Kidney epithelial cell (primary cell): ENCODE measurements around the gene MBP. TPM values are rescaled to one million over a fixed set of nuclear protein-coding genes. Genes with fewer than 3 reads are reported as not detected.

Source experiments
- DNase-seq: peaks from one replicate; pipeline ENCODE4 v3.0.0-alpha.2; 2010; ENCODE audit warnings: low read depth
- H3K27me3 ChIP-seq: 2 replicates; pipeline ENCODE4 v1.6.0; 2011; ENCODE audit warnings: low read length; ENCODE audit not compliant: control insufficient read depth, insufficient read depth
- H3K36me3 ChIP-seq: 2 replicates; pipeline ENCODE4 v1.5.1; 2011; ENCODE audit warnings: low read length; ENCODE audit not compliant: control insufficient read depth, insufficient read depth
- H3K4me3 ChIP-seq: 2 replicates; pipeline ENCODE4 v1.5.1; 2011; ENCODE audit warnings: low read depth, mild to moderate bottlenecking, control low read depth, low read length
- CTCF ChIP-seq: IDR thresholded peaks from 2 replicates; pipeline ENCODE4 v1.5.1; 2011; ENCODE audit warnings: mild to moderate bottlenecking, moderate library complexity, low read length, control low read depth, inconsistent platforms; ENCODE audit not compliant: insufficient read depth, poor library complexity, severe bottlenecking
- total RNA-seq: library from RNA; depleted of rRNA; stranded (reverse); fragments of >200 nt; gene quantifications from 2 replicates; pipeline ENCODE4 v1.2.3, GENCODE V29; 2015

Gene MBP
- total RNA-seq, 1 donor from 2014 or later: 29.1 TPM

- no peak for TF ChIP-seq CTCF
- no peaks in the 10 kb centered on the region for H3K27me3 ChIP-seq
- H3K36me3 ChIP-seq: no peaks in the 10 kb centered on the region
- DNase-seq: no peak
- no peak overlapping the region for H3K4me3 ChIP-seq
These were observed 7.4 kb upstream of the MBP start for GRCh38 chr18:77140030-77140429.

GRCh38 chr18:77139619-77140018, 7.0 kb upstream of the MBP start:
- Histone ChIP-seq H3K27me3 (no peaks in the 10 kb centered on the region), H3K36me3 (no peaks in the 10 kb centered on the region), H3K4me3 (no peak overlapping the region)
- no peak for TF ChIP-seq CTCF
- no peak for DNase-seq

DNA sequence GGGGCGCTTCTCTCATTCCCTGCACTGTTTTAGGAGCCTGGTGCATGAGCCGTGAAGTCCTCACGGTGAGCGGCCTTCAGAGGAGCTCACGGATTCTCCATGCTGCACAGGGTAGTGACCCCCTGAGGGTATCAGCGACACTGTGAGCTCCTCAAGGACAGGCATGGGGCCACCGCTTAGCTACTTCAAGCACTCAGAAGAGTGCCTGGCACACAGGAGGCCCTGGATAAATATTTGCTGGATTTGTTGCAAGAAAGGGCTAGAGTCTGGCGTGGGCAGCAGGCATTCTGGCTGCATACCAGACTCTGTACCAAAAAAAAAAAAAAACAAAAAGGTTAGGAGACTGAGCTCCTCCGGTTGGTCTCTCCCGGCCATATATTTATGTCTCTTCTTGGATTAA, 5.7 kb upstream of the MBP start:
- H3K36me3 ChIP-seq: no peaks in the 10 kb centered on the region
- no peak overlapping the region for H3K4me3 ChIP-seq
- H3K27me3 ChIP-seq: no peaks in the 10 kb centered on the region
- no peak for TF ChIP-seq CTCF
- DNase-seq: no peak

DNA sequence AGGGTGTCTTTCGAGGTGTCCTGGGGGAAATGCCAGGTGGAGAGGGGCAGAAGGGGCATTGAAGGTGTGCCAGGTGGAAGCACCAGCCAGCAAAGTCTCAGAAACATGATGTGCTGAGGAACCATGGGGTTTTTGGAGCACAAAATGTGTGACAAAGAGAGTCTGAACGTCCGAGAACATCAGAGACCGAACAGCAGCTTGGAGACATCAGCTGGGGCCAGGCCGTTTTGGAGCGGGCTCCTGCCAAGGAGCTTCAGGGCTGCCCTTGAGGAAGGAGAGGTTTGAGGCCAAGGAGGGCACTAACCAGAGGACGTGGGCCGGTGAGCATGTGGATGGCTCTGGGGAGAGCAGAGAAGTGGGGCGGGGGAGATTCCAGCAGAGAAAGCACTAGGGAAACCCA, 5.3 kb upstream of the MBP start:
- H3K36me3 ChIP-seq: no peaks in the 10 kb centered on the region
- no peak for DNase-seq
- TF ChIP-seq CTCF: no peak
- no peaks in the 10 kb centered on the region for H3K27me3 ChIP-seq
- no peak overlapping the region for H3K4me3 ChIP-seq

DNA sequence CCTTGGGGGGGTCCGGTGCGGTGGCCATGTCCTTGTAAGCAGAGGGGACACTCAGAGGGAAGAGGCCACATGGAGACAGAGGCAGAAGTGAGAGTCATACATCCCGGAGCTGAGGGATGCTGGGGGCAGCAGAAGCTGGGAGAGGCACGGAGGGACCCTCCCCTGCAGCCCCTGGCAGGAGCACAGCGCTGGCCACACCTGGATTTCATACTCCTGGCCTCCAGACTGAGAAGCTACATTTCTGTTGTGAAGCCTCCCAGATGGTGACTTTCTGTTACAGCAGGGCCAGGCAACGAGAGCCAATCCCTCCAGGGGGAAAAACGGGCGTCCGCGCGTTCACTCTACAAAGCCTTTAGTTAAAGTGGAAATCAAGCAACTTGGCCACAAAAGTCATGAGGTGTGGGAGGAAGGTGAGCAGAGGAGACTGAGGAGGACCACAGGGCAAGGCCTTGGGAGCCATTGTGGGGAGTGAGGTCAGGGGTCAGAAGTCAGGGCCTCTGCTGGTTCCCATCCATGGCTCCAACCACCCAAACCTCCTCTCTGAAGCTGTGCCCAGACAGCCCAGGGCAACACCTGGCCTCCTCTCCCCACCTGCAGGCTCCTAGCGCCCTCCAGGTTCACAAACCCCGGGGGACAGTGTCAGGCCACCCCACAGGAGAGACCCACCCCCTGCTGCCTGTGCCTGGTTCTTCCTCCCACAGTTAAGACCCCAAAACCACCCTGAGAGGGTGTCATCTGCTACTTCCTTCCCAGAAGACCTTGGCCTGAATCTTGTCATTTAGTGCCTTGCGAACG, 4.5 kb upstream of the MBP start:
- Histone ChIP-seq H3K4me3 (no peak overlapping the region), H3K36me3 (no peaks in the 10 kb centered on the region), H3K27me3 (no peaks in the 10 kb centered on the region)
- TF ChIP-seq CTCF: no peak
- DNase-seq: no peak

DNA sequence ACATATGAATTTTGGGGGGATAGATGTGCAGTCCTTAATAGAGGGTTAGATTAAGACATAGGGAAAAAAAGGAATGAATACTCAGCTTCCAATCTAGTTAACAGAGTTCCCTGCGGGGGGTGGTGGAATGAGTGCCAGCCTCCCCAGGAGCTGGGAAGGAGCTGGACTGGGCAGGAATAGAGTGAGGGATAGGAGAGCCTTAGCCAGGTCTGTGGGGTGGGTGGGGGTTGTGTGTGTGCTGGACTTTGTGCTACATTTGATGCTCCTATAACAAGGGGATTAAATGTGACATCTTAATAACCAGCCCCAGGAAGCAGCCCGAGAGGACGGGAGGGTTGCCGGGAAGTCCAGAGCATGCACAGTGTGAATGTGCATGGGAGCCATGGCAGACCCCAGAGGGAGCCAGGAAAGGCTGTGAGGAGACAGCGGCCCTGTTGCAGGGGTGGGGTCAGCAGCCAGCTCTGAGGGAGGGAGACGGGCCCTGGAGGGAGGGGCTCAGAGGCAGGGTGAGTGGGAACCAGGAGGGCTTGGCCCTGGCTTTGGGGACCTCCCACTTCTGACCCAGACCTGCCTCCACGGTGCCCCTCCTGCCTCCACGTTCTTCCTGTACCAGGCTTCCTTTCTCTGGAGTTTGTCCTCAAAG, 3.6 kb upstream of the MBP start:
- no peak for TF ChIP-seq CTCF
- no peaks in the 10 kb centered on the region for H3K27me3 ChIP-seq
- H3K36me3 ChIP-seq: no peaks in the 10 kb centered on the region
- DNase-seq: no peak
- no peak overlapping the region for H3K4me3 ChIP-seq
